Dermis microvascular lymphatic vessel endothelial cell (primary cell): ENCODE measurements around the gene DCK. TPM values are rescaled to one million over a fixed set of nuclear protein-coding genes. Genes with fewer than 3 reads are reported as not detected.

Experiments
- DNase-seq, 2 donors: peaks; one replicate each; pipeline versions ENCODE4 v3.0.0 to v3.0.0-alpha.2; 2010; ENCODE audit warnings: low read depth in 2 of 2
- total RNA-seq: library from RNA; depleted of rRNA; stranded (reverse); fragments of >200 nt; gene quantifications from 2 replicates; pipeline ENCODE4 v1.2.1, GENCODE V29; 2014

Gene DCK
- 17.7 and 20.2 TPM in 2 replicates for total RNA-seq

GRCh38 chr4:70993181-70994068 lies at the start of gene DCK:
TSS of gene DCK (plus strand) at chr4:70993649. CDS start at chr4:70993836, 187 bp downstream.
- peak; percentile 57 to 90 for DNase-seq

DNA sequence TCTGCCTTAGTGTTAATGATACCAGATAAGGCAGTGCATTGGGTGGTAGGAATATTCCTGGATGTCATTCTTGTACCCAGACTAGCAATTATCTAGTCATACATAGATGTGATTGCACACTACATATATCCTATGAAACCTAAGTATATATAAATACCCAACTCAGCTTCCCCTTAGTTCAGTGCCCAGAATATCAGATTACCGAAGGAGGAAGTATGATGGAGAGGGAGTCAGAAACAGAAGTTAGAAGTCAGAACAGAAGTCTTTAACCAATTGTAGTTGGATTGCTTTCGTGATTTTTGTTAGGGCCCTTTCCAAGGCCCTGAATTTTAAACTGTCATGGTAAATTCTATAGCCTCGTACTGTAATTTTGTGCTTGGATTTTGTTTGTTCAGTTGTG lies 48.4 kb upstream of the DCK start:
- DNase-seq, result no peak

DNA sequence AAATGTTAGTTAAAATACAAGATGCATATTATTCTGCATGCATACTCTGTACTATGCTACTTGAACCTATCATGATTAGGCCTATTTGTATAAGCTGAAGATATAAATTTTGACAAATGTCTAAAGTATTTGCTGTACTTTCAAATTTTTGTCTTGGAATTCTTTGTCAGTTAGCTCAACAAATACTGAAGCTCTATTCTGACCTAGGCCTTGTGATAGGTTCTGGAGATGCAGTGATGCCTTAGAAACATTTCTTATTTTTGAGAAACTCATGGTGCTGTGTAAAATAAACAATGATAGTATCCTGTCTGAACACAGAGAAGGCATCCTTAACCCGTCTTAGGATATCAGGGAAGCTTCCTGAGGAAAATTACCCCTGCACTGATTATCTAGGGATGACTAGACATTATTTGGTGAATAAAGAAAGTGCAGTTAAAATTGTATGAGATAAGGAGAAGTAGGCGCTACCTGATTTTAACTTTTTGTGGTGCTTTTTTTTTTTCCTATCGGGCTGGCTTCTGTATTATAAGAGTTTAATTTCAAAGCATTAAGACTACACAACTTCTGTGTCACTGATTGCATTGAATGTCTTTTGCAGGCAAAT lies 47.9 kb upstream of the DCK start:
- no peak for DNase-seq

- DNase-seq, result no peak
These were observed 46.5 kb upstream of the DCK start for GRCh38 chr4:70946939-70947338.

GRCh38 chr4:70948665-70949260 lies 44.7 kb upstream of the DCK start:
- DNase-seq, result no peak

DNA sequence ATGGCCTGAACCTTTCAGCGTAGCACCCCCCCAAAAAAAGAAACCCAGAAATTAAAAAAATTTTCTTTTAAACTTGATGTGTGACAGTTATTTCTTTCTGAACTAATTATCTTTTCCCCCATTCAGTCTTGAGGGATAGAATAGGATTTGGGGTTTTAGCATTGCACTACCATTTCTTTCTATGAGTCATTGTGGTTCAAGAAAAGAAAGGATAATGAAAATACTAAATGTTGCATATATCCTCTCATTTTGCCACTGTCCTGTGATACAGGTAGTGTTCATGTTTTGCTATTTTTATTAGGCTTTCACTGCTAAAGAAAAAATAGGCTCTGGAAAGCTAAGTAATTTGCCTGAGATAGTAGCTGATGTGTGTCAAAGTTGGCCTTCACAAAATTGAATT lies 39.4 kb upstream of the DCK start:
- DNase-seq, result no peak

- DNase-seq, result no peak
These were observed 36.8 kb upstream of the DCK start for GRCh38 chr4:70956549-70957210.

DNA sequence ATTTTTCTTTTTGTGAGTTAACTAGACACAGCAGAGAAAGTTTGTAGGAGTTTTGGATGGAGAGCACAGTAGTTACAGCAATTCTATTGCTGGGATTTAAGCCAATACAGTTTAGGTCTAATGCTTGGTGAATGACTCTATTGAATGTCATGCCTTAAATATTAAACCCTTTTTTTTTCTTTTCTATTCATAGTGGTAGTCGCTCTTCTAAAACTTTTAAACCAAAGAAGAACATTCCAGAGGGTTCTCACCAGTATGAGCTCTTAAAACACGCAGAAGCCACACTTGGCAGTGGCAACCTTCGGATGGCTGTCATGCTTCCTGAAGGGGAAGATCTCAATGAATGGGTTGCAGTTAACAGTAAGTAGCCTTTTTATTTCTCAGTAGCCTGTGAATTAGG lies 34.8 kb upstream of the DCK start:
- no peak for DNase-seq

GRCh38 chr4:70969076-70969475 lies 24.4 kb upstream of the DCK start:
- no peak for DNase-seq

- DNase-seq, result no peak
These were observed 17.2 kb upstream of the DCK start for GRCh38 chr4:70976252-70976651.

DNA sequence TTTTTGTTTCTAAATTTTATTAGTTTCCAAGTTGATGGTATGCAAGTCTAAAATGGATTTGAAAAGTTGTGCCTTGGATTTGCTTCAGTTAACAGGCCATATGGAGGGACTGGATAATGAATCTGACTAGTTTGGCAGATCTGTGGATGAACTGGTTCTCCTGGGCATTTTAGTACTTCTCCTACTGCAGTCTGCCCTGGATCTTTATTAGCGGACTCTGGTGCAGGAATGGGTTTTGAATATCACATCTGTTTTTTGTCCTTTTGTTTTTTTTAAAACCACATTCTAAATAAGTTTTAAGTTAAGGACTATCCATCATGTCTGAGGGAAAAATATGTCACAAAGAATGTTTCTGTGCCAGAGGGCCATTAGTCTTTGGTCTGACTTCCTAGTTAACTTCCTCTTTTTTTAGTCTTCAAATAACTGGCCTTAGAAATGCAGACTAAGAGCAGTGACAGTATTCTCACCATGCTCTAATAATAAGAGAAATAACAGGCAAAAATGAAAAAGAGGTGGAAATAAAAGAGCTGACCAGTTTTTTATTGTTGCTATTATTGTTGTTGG lies 13.9 kb upstream of the DCK start:
- DNase-seq, result peak in 1 of 2 donors; percentile 14

- DNase-seq, result no peak
These were observed 13.3 kb upstream of the DCK start for GRCh38 chr4:70980196-70980595.

GRCh38 chr4:70984106-70984505 lies 9.3 kb upstream of the DCK start:
- DNase-seq, result no peak

- DNase-seq, result no peak
These were observed 8.9 kb upstream of the DCK start for GRCh38 chr4:70984589-70984988.

GRCh38 chr4:70991596-70991995 lies 1.9 kb upstream of the DCK start:
- DNase-seq, result no peak

GRCh38 chr4:70992391-70992881 lies 1.0 kb upstream of the DCK start:
- DNase-seq, result no peak

DNA sequence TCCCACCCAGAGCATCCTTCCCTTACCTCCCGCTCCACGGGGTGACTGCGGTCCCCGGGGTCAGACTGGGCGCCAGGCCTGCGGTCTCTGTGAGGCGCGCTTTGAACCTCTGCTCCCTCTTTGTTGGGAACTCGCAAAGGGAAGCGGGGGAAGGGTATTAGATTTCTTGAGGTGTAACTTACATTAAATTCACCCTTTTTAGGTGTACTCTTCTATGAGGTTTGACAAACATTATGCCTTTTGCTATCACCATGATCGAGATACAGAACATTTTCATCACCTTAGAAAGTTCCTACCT lies 569 bp downstream of the DCK start:
- DNase-seq, result no peak

- DNase-seq, result peak in 1 of 2 donors; percentile 5
These were observed 1.1 kb downstream of the DCK start for GRCh38 chr4:70994387-70995099.

DNA sequence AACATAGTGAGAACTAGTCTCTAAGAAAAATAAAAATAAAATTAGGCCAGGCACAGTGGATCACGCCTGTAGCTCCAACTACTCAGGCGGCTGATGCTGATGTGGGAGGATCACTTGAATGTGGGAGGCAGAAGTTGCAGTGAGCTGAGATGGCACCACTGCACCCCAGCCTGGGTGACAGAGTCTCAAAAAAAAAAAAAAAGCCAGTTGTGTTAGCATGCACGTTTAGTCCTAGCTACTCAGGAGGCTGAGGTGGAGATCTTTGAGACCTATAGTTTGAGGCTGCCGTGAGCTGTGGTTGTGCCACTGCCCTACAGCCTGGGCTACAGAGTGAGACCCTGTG lies 2.5 kb downstream of the DCK start:
- DNase-seq, result no peak

- no peak for DNase-seq
These were observed 3.6 kb downstream of the DCK start for GRCh38 chr4:70997036-70997435.

GRCh38 chr4:70997546-70997945 lies 4.1 kb downstream of the DCK start:
- DNase-seq, result no peak
